Stimulated activated naive CD8-positive, alpha-beta T cell treated with anti-CD3 and anti-CD28 coated beads, Interleukin-15, amount 100 ng/mL, for 72 hours (primary cell): ENCODE results near the gene NEUROD2.
A peak's percentile ranks its signal among the peaks of the same experiment; 100 is the strongest.

Experiments
- ATAC-seq: fragments of 150-1000 bp; cut with Tn5 transposase; 2 replicates; pipeline ENCODE4 v1.10.0; 2021; ENCODE audit warnings: mild to moderate bottlenecking, moderate library complexity
- DNase-seq, 2 donors: peaks; one replicate each; pipeline ENCODE4 v3.0.0; 2021 to 2022
- H3K27ac Mint-ChIP-seq, 2 donors: one replicate each; pipeline ENCODE4 v1.8.0; 2022; ENCODE audit warnings: mild to moderate bottlenecking in 2 of 2, mixed read lengths in 2 of 2, moderate library complexity in 2 of 2
- H3K27me3 Mint-ChIP-seq: one replicate; pipeline ENCODE4 v1.8.0; 2022; ENCODE audit warnings: mixed read lengths
- H3K4me1 Mint-ChIP-seq: one replicate; pipeline ENCODE4 v1.8.0; 2022; ENCODE audit warnings: mild to moderate bottlenecking, mixed read lengths
- H3K4me3 Mint-ChIP-seq, 2 donors: one replicate each; pipeline ENCODE4 v1.8.0; 2022; ENCODE audit warnings: mild to moderate bottlenecking in 2 of 2, mixed read lengths in 2 of 2, moderate library complexity in 1 of 2
- H3K9me3 Mint-ChIP-seq, 2 donors: one replicate each; pipeline ENCODE4 v1.8.0; 2022; ENCODE audit warnings: mixed read lengths in 2 of 2

Gene NEUROD2

DNA sequence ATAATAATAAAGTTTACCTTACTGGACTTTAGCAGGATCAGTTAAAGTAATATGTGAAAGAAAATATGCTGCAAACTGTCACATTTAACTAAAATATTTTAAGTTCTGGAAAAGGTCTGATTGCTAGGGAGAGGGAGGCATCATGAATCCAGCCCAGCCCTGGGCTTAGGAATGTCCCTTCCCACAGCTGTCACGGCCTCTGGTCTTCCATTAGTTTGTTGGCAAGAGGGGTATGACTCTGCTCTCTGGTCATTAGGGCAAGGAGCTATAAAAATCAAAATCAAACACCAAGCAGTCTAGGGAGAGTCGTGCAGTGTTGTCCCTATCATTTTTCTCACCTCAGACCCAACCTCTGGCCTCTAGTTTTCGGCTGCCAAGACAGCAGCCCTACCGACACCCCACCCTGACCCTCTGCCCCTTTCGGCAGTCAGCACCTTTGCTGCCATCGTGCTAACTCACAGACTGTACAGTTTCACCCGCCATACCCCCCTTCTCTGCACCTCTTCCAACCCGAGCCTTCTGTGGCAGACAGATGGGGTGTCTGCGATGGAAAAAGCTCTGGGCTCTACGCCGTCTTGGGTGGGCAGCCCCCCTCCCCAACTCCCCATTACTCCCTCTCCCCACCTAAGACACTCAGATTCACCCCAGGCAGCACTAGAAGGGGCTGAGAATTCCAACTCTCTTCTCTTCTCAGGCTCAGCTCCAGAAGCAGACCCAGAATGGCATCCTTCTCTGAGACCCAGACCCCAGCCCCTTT, 41.4 kb downstream of the NEUROD2 start:
- Mint-ChIP-seq H3K4me3 (no peak overlapping the region), H3K27ac (no peak overlapping the region)

DNA sequence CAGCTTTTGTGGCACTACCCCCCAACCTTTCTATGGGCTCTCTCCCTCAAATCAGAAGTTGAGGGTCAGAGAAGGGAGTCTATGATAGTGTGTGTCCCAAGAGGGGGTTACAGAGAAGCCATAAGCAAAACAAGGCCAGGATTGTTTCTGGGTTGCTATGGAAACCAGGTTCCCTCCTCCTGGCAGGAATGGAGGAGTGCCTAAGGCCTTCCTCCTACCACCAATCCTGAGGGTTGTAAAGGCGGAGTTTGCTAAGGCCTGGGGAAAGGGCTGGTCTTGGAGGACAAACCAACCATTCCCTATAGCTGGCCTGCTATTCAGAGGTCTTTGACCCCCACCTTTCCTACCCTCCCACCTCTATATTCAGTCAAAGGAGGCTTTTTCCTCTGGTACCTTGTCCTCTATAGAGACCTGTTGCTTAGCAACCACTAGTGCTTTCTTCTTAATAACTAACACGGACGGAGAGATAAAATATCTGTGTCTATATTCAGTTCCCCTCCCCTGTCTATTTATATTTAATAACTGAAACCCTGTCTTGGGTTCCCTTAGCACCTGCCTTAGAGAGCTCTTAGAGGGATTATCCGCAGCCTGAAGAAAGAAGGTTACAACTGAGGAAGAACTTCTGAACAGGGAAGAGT, 43.4 kb downstream of the NEUROD2 start:
- H3K27me3 Mint-ChIP-seq: no peaks in the 10 kb centered on the region
- peak overlapping the region in 1 of 2 donors; percentile 10 for H3K27ac Mint-ChIP-seq
- DNase-seq (no peak), ATAC-seq (no peak)
- H3K4me3 Mint-ChIP-seq: no peak overlapping the region
- H3K4me1 Mint-ChIP-seq: no peaks in the 10 kb centered on the region
- H3K9me3 Mint-ChIP-seq: no peaks in the 10 kb centered on the region

More for the DNA sequence above, 41.4 kb downstream of the NEUROD2 start:
- ATAC-seq (no peak), DNase-seq (no peak)
- Mint-ChIP-seq H3K4me1 (no peaks in the 10 kb centered on the region), H3K27me3 (no peaks in the 10 kb centered on the region), H3K9me3 (peaks cover 4 to 5% of the 10 kb centered on the region in 2 donors)

DNA sequence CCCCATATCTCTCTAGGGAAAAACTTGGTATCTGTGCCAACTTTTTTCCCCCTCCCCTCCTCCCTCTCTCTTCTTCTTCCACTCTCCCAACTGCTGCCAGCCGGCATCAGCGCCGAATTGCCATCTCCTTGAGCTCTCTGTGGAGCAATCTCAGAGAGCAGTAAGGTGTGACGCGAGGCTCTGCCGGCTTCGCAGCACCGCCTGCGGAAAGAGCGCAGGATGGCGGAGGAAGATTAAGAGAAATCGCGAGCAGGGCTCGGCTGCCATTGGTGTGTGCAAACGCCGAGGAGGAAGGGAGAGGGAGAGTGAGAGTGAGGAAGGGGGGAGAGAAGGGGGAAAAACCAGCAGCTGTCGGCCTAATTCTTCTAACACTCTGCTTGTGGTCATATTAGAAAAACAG, 44.2 kb downstream of the NEUROD2 start:
- Mint-ChIP-seq H3K27me3 (no peaks in the 10 kb centered on the region), H3K27ac (no peak overlapping the region), H3K4me1 (no peaks in the 10 kb centered on the region), H3K9me3 (no peaks in the 10 kb centered on the region), H3K4me3 (no peak overlapping the region)
- ATAC-seq (no peak), DNase-seq (no peak)

DNA sequence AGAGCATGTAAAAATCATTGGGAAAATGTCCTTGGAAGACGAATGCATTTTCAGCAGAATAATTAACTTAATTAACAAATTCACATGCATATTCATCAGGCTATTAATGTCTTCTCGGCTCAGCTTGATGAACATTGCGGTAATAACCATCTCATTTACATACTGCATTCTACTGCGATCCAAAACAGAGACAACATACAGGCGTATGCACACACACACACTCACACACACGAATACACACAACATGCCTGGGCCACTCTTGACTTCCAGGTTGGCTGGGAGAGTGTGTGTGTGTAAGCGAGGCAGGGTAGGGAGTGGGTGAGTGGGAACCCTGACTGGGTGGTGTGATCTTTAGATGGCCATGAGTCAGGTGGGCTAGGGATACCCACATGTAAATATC, 44.7 kb downstream of the NEUROD2 start:
- no peak for DNase-seq
- Mint-ChIP-seq H3K4me3 (no peak overlapping the region), H3K27ac (no peak overlapping the region), H3K4me1 (no peaks in the 10 kb centered on the region), H3K27me3 (no peaks in the 10 kb centered on the region), H3K9me3 (no peaks in the 10 kb centered on the region)
- no peak for ATAC-seq

DNA sequence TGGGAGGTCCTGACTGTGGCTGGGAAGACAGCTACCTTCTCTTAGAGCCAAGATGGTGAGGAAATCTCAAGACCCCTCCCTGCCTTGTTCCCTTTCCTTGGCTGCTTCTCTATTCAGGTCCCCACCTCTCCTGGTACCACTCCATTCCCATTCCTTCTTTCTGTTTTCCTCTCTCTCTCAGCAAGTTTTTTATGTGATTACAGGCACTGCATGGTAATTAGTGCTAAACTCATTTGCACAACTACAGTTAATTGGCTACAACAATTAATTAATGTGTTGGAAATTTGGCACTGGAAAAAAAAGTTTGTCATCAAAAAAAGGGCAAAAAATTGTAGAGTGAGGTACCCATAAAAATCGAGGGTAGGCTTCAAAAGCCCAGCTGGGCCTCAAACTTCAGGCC, 45.3 kb downstream of the NEUROD2 start:
- H3K27ac Mint-ChIP-seq: no peak overlapping the region
- no peaks in the 10 kb centered on the region for H3K9me3 Mint-ChIP-seq
- H3K4me3 Mint-ChIP-seq: no peak overlapping the region
- ATAC-seq (no peak), DNase-seq (no peak)
- no peaks in the 10 kb centered on the region for H3K27me3 Mint-ChIP-seq
- no peaks in the 10 kb centered on the region for H3K4me1 Mint-ChIP-seq

DNA sequence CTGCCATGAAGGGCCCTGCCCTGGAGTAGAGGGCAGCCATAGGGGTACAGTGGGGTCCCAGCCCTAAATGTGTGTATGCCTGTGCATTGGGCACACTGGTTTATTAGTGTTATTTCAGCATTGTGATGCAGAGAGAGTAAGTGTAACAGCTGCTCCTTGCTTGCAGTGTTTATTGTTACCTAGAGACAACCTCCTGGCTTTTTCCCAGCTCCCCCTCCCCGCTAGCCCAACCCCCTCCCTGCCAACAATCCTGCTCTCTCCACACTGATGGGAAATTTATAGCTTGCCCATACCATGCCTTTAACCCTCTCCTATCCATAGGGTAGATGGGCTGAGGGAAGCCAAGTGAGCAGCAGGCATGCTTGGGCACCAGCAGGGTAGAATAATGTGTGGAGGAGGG, 51.3 kb downstream of the NEUROD2 start:
- H3K27ac Mint-ChIP-seq: no peak overlapping the region

DNA sequence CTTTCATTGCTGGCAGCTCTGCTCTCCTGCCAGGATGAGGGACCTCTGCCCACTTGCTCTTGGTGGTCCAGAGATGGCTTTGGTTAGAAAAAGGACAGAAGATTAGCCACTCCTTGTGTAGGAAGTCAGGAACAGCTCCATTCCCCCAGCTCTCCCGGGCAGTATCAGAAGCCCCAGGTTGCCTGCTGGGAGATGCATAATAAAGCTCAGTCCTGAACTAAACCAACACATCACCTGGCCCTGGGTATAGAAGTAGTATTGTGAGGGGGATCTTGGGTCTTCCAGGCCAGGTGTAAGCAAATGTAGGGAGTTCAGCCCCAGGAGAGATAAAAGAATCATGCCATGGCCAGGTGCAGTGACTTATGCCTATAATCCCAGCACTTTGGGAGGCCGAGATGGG, 52.4 kb downstream of the NEUROD2 start:
- no peak for ATAC-seq
- Mint-ChIP-seq H3K4me1 (no peaks in the 10 kb centered on the region), H3K27ac (no peak overlapping the region), H3K9me3 (no peaks in the 10 kb centered on the region), H3K4me3 (no peak overlapping the region), H3K27me3 (no peaks in the 10 kb centered on the region)
- DNase-seq: no peak

More for the DNA sequence above, 51.3 kb downstream of the NEUROD2 start:
- H3K4me1 Mint-ChIP-seq: no peaks in the 10 kb centered on the region
- H3K9me3 Mint-ChIP-seq: no peaks in the 10 kb centered on the region
- no peak for ATAC-seq
- H3K27me3 Mint-ChIP-seq: no peaks in the 10 kb centered on the region
- DNase-seq: no peak
- no peak overlapping the region for H3K4me3 Mint-ChIP-seq
